ENCODE results near the gene NEB. TPM values are rescaled to one million over a fixed set of nuclear protein-coding genes. Genes with fewer than 3 reads are reported as not detected.

NEB gene
- polyA plus RNA-seq, 2 of the 4 experiments (the other 2 are of a cell fraction), result 0.67 to 4.4 TPM

DNA sequence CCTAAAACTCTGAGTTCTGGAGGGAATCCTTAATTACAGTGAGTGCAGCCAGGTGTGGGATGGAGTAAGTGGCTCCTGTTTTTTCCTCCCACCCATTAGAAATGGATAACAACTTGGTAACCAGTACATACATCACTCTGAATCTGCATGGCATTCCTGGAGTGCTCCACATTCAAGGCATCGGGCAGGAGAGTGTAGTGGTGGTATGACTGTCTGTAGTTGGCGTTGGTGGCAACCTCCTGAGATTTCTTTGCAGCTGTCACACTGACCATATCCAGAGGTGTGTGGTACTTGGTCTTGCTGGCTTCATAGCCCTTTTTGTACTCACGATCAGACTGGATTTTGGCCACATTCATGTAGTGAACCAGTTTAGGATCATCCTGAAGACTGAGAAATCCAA lies 68.3 kb downstream of the NEB start:
- POLR2A ChIA-PET, result no interaction called here
- WGBS (ENCODE audit: missing lambda C conversion rate), result 68% methylated on average over 3 of the region's 3 CpGs
- ATAC-seq, result no peak

DNA sequence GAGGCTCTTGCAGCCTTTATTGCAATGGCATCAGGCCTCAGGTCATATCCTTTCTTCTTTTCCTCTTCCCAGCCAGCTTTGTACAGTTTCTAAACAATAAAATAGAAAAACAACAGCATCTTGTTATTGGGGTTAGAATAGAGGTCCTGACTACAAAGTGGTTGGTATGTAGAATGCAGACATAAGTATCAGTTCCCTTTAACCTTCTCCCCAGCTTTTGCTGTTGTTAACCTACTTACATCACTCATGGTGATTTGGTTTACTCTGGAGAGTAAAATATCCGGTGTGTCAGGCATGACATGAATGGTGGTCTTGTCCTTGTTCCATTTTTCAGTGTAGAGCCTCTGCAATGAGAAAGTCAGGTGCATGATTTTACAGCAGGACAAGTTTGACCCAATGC lies 69.8 kb downstream of the NEB start:
- POLR2A ChIA-PET, result no interaction called here

More for the DNA sequence above, 68.3 kb downstream of the NEB start:
- TF ChIP-seq ZC3H11A (IDR thresholded peaks at IDR 0.05), result no peak
- no peak for TF ChIP-seq HEYL (CRISPR knock-in tag; IDR thresholded peaks at IDR 0.05)
- TF ChIP-seq, protein P1, sequence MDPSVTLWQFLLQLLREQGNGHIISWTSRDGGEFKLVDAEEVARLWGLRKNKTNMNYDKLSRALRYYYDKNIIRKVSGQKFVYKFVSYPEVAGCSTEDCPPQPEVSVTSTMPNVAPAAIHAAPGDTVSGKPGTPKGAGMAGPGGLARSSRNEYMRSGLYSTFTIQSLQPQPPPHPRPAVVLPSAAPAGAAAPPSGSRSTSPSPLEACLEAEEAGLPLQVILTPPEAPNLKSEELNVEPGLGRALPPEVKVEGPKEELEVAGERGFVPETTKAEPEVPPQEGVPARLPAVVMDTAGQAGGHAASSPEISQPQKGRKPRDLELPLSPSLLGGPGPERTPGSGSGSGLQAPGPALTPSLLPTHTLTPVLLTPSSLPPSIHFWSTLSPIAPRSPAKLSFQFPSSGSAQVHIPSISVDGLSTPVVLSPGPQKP (IDR thresholded peaks at IDR 0.05; ENCODE audit: low read depth, low read length), result no peak
- no peak for TF ChIP-seq MAZ (IDR thresholded peaks at IDR 0.05; ENCODE audit: borderline replicate concordance, low read depth, low read length)
- TF ChIP-seq FOSB (CRISPR knock-in tag; IDR thresholded peaks at IDR 0.05), result no peak
- no peak for TF ChIP-seq TFCP2L1 (CRISPR knock-in tag; IDR thresholded peaks at IDR 0.05)
- no peak for TF ChIP-seq HOXA7 (CRISPR knock-in tag; IDR thresholded peaks at IDR 0.05)
- TF ChIP-seq RNF2 (IDR thresholded peaks at IDR 0.05; ENCODE audit: borderline replicate concordance, low read depth), result no peak
- TF ChIP-seq KDM1A (IDR thresholded peaks at IDR 0.05; ENCODE audit: low read depth), result no peak
- no peak for TF ChIP-seq ZNF302 (CRISPR knock-in tag; IDR thresholded peaks at IDR 0.05)
- TF ChIP-seq, protein P2, sequence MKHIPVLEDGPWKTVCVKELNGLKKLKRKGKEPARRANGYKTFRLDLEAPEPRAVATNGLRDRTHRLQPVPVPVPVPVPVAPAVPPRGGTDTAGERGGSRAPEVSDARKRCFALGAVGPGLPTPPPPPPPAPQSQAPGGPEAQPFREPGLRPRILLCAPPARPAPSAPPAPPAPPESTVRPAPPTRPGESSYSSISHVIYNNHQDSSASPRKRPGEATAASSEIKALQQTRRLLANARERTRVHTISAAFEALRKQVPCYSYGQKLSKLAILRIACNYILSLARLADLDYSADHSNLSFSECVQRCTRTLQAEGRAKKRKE (CRISPR knock-in tag; IDR thresholded peaks at IDR 0.05; ENCODE audit: low read depth), result no peak
- TF ChIP-seq EHMT2 (IDR thresholded peaks at IDR 0.05; ENCODE audit: low read depth), result no peak
- no peak for TF ChIP-seq GATA3 (IDR thresholded peaks at IDR 0.05; ENCODE audit: borderline replicate concordance)
- TF ChIP-seq HOXB5 (CRISPR knock-in tag; IDR thresholded peaks at IDR 0.05), result no peak
- no peak for TF ChIP-seq CBX2 (IDR thresholded peaks at IDR 0.05; ENCODE audit: borderline replicate concordance, low read depth)
- no peak for TF ChIP-seq TP53 (CRISPR knock-in tag; IDR thresholded peaks at IDR 0.05)
- TF ChIP-seq BHLHE40 (IDR thresholded peaks at IDR 0.05; ENCODE audit: low read depth, low read length), result no peak
- no peak for TF ChIP-seq MAFK (IDR thresholded peaks at IDR 0.05; ENCODE audit: partially characterized antibody)
- TF ChIP-seq JUNB (IDR thresholded peaks at IDR 0.05), result no peak
- no peak for TF ChIP-seq HOXB13 (CRISPR knock-in tag; IDR thresholded peaks at IDR 0.05; ENCODE audit: low read depth)
- Histone ChIP-seq H3K4me3 (no peak overlapping the region), H3K4me2 (no peak overlapping the region), H3K4me1 (no peaks in the 10 kb centered on the region), H3K27ac (no peak overlapping the region), H3K9me3 (no peaks in the 10 kb centered on the region)
- FAIRE-seq (no peak), DNase-seq (ENCODE audit: low read depth in 1 of 2, low spot score in 1 of 2) (no peak)
- CTCF ChIA-PET, result no interaction called here

More for the DNA sequence above, 69.8 kb downstream of the NEB start:
- CTCF ChIA-PET, result interaction anchor here (0.6 kb wide), 1 partner anchor 13 kb away, joined by 3 read pairs; no protein-coding TSS in a partner anchor
- H3K9me3 ChIP-seq, result no peaks in the 10 kb centered on the region
- TF ChIP-seq NR3C1 (IDR thresholded peaks at IDR 0.05) (no peak), PHF8 (IDR thresholded peaks at IDR 0.05; ENCODE audit: borderline replicate concordance, low read depth) (no peak), RNF2 (IDR thresholded peaks at IDR 0.05; ENCODE audit: borderline replicate concordance, low read depth) (no peak), SMC3 (IDR thresholded peaks at IDR 0.05) (no peak), CBX8 (IDR thresholded peaks at IDR 0.05) (no peak), HEYL (CRISPR knock-in tag; IDR thresholded peaks at IDR 0.05) (no peak), ZC3H11A (IDR thresholded peaks at IDR 0.05) (no peak), HOXA7 (CRISPR knock-in tag; IDR thresholded peaks at IDR 0.05) (no peak), TFCP2L1 (CRISPR knock-in tag; IDR thresholded peaks at IDR 0.05) (no peak), NPAS2 (CRISPR knock-in tag; IDR thresholded peaks at IDR 0.05; ENCODE audit: borderline replicate concordance) (no peak), HDAC2 (IDR thresholded peaks at IDR 0.05) (no peak), FOSL2 (IDR thresholded peaks at IDR 0.05) (no peak), FOSL2 (CRISPR knock-in tag; IDR thresholded peaks at IDR 0.05) (no peak), ZFP36 (IDR thresholded peaks at IDR 0.05; ENCODE audit: borderline replicate concordance, partially characterized antibody) (no peak), ZSCAN20 (CRISPR knock-in tag; IDR thresholded peaks at IDR 0.05) (no peak)
- TF ChIP-seq, protein P3, sequence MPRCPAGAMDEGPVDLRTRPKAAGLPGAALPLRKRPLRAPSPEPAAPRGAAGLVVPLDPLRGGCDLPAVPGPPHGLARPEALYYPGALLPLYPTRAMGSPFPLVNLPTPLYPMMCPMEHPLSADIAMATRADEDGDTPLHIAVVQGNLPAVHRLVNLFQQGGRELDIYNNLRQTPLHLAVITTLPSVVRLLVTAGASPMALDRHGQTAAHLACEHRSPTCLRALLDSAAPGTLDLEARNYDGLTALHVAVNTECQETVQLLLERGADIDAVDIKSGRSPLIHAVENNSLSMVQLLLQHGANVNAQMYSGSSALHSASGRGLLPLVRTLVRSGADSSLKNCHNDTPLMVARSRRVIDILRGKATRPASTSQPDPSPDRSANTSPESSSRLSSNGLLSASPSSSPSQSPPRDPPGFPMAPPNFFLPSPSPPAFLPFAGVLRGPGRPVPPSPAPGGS (IDR thresholded peaks at IDR 0.05), result no peak
- TF ChIP-seq, protein P4, sequence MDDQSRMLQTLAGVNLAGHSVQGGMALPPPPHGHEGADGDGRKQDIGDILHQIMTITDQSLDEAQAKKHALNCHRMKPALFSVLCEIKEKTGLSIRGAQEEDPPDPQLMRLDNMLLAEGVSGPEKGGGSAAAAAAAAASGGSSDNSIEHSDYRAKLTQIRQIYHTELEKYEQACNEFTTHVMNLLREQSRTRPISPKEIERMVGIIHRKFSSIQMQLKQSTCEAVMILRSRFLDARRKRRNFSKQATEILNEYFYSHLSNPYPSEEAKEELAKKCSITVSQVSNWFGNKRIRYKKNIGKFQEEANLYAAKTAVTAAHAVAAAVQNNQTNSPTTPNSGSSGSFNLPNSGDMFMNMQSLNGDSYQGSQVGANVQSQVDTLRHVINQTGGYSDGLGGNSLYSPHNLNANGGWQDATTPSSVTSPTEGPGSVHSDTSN (IDR thresholded peaks at IDR 0.05), result no peak
- TF ChIP-seq, protein P5, sequence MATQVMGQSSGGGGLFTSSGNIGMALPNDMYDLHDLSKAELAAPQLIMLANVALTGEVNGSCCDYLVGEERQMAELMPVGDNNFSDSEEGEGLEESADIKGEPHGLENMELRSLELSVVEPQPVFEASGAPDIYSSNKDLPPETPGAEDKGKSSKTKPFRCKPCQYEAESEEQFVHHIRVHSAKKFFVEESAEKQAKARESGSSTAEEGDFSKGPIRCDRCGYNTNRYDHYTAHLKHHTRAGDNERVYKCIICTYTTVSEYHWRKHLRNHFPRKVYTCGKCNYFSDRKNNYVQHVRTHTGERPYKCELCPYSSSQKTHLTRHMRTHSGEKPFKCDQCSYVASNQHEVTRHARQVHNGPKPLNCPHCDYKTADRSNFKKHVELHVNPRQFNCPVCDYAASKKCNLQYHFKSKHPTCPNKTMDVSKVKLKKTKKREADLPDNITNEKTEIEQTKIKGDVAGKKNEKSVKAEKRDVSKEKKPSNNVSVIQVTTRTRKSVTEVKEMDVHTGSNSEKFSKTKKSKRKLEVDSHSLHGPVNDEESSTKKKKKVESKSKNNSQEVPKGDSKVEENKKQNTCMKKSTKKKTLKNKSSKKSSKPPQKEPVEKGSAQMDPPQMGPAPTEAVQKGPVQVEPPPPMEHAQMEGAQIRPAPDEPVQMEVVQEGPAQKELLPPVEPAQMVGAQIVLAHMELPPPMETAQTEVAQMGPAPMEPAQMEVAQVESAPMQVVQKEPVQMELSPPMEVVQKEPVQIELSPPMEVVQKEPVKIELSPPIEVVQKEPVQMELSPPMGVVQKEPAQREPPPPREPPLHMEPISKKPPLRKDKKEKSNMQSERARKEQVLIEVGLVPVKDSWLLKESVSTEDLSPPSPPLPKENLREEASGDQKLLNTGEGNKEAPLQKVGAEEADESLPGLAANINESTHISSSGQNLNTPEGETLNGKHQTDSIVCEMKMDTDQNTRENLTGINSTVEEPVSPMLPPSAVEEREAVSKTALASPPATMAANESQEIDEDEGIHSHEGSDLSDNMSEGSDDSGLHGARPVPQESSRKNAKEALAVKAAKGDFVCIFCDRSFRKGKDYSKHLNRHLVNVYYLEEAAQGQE (IDR thresholded peaks at IDR 0.05), result no peak
- no peak overlapping the region for H3K4me3 ChIP-seq
- no peak for DNase-seq (ENCODE audit: low read depth in 1 of 2, low spot score in 1 of 2)
- H3K4me1 ChIP-seq, result no peaks in the 10 kb centered on the region
- H3K4me2 ChIP-seq, result no peak overlapping the region
- WGBS (ENCODE audit: missing lambda C conversion rate), result 18% methylated on average over 1 of the region's 1 CpG
- ATAC-seq, result no peak
- H3K27ac ChIP-seq, result no peak overlapping the region
- FAIRE-seq, result no peak
